T-helper 1 cell (primary cell): ENCODE measurements around the gene PODXL2.
"Not testable (repeated sequence)": the region's sequence is repeated elsewhere in the genome, so short reads cannot be mapped to it uniquely, and the experiment has no call there.

Source experiments
- DNase-seq, 5 donors: peaks; one replicate each; pipeline ENCODE4 v3.0.0-alpha.2; 2012 to 2020

Gene PODXL2

DNA sequence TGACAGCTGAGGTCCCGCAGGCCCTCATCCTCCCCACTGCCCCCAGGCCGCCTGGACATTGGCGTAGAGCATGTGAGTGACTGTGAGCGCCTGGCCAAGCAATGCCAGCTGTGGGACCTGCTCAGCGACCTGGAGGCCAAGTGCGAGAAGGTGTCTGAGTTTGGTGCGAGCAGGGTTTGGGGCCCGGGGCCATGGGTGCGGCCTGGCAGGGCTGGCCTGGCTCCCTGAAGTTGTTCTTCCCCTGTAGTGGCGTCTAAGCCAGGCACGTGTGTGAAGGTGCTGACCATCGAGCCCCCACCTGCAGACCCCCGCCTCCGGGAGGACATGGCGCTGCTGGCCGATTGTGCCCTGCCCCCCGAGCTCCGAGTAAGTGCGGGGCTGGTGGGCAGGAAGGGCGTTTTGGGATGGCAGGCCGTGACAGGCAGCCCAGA, 48.0 kb downstream of the PODXL2 start:
- peak in 1 of 5 donors; percentile 9 for DNase-seq

DNA sequence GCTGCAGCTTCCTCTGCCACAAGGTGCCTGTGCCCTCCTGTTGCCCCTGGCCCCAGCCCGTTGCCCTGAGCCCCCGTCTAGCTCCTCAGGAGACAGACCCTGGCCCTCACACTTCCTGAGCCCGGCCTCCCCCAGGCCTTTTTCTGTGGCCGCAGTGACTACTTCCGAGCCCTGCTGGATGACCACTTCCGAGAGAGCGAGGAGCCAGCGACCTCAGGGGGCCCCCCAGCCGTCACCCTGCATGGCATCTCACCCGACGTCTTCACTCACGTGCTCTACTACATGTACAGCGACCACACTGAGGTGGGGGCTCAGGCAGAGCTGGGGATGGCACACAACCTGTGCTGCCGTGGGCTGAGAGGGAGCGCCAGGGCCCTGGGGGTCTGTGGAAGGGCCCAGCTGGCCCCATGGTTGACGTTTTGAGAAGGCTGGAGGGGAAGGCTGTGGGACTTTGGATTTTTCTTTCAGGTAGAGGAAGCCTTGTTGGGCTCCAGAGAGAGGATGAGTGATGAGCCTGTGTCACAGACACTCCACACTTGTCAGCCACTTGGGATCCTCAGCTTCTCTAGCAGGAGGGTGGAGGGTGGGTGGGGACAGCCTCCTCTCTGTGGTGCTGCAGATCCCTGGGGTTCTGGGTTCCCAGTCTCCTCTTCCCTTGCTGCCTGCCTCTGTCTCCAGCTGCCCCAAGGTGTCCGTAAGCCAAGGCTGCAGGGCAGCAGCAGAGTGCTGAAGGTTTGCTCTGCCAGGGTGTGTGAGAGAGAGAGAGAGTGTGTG, 48.7 kb downstream of the PODXL2 start:
- peak in 1 of 5 donors; percentile 8 for DNase-seq

DNA sequence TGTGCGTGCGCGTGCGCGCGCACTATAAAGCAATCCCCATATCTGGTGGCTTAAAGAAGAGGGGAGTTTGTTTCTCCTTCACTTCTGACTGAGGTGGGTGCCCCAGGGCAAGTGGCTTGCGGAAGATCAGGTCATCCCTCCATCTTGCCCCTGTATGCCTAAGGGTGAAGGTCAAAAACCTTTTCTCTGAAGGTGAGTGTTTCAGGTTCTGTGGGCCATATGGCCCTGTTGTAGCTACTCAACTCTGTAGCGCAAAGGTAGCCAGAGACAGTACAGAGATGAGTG, 49.3 kb downstream of the PODXL2 start:
- no peak for DNase-seq

DNA sequence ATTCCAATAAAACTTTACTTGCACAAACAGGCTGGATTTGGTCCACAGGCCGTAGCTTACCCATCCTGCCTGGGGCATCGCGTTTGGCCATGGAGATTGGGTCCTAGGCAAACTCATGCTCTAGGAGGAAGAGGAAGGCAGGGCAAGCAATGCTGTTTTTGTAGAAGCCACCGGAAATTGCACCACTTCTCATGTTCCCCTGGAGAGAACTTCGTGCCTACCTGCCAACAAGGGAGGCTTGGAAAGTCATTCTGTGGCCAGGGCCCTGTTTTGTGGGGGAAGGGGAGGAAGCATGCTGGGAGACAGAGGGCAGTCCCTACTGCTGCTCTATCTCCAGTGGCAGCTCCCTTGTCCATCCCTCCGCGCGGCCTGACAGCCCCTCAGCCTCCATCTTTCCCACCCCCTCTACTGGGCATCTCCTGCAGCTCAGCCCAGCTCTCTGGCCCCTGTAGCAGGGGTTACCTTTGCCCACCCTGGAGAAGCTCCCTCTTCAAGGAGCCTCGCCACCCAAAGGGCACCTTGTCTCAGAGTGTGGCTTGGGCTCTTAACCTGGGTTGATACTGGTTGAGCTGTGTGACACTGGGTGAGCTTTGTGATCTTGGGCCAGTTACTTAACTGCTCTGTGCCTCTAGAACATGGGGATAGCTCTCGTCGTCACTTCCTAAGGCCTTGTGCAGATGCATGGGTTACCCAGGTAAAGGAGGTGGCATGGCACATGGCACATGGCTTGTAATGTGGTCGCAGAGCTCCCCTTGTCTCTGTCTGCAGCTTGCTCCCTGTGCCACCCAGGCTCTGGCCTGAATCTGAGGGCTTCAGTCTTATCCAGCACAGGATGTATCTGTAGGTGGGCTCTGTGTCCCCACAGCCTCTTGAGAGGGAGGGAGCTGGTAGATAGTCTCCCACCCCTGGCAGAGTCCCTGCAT, 49.9 kb downstream of the PODXL2 start:
- DNase-seq, result no peak

DNA sequence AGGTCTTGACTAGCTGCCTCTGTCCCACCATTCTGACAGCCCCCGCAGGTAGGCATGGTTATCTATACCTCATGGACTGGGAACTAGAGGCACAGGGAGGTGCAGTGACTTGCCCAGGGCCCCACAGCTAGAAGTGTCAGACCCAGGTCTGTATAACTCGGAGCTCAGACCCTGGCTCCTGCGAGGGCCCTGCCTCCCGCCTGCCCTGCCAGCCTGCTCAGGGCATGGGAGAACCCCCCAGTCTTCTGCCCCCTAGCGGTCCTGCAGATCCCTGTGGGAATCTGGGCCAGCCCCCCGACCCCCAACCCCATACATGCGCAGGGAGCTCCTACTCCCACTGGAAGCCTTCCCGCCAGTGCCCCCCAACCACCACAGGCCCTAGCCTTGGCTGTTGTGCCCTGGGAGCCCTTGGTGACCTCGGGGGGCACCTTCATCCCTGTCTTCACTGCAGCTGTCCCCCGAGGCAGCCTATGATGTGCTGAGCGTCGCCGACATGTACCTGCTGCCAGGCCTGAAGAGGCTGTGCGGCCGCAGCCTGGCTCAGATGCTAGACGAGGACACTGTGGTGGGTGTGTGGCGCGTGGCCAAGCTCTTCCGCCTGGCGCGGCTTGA, 50.7 kb downstream of the PODXL2 start:
- peak in 1 of 5 donors; percentile 10 for DNase-seq

DNA sequence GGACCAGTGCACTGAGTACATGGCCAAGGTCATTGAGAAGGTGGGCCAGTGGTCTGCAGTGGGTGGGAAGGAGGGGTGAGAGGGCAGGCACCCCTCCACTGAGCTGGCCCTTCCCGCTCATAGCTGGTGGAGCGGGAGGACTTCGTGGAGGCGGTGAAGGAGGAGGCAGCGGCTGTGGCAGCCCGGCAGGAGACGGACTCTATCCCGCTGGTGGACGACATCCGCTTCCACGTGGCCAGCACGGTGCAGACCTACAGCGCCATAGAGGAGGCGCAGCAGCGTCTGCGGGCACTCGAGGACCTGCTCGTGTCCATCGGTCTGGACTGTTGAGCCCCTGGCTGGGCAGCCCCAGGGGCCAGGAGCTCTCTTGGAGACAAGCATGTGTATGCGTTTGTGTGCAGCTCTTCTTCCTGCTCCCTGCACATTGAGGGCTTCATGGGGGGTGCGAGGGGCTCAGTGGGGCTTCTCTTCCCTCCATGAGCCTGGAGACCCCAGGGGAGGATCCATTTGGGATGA, 51.2 kb downstream of the PODXL2 start:
- no peak for DNase-seq

DNA sequence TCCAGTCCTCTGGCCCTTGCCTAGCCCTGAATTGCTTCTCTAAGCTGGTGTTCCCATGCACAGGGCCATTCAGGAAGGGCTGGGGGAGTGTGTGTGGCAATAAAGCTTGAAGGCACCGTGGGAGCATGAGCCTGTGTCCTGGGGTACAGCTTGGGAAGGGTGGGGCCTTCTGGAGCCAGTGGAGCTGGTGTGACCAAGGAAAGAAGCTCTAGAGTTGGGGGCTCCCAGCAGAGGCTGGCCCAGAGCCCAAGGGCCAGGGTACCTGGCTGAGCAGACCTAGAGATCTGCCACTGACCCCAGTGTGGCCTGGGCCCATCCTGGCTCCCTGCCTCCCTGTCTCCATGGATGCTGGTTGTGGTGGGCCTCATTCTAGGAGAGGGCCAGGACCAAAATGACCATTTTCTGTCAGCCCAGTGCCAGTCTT, 51.8 kb downstream of the PODXL2 start:
- DNase-seq, result no peak

DNA sequence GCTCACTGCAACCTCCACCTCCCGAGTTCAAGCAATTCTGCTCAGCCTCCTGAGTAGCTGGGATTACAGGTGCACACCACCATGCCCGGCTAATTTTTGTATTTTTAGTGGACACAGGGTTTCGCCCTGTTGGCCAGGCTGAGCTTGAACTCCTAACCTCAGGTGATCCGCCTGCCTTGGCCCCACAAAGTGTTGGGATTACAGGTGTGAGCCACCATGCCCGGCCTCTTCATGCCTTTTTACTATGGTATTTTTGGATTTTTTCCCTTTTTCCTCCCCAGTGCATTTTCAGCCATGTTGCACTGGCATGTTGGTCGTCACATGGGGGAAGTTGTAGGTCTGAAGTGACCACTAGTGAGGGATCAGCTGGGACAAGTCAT, 53.2 kb downstream of the PODXL2 start:
- not testable (repeated sequence) for DNase-seq

DNA sequence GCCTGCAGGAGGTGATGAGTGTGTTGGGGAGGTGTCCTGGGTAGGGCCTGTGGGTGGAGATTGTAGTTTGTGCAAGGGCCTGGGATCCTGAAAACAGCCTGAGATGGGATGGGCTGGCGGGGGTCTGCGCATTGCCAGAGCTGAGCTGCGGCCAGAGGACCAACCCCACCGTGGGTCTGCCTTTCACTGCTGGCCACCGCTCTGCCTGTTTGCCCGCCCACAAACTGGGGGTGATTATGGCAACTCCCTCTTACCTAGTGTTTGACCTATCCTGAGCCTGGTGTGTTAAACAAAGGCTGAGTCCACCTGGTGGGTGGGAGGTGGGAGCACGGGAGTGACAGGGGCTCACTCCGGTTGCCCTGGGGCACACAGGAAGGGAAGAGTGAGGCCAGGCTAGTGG, 53.6 kb downstream of the PODXL2 start:
- no peak for DNase-seq

DNA sequence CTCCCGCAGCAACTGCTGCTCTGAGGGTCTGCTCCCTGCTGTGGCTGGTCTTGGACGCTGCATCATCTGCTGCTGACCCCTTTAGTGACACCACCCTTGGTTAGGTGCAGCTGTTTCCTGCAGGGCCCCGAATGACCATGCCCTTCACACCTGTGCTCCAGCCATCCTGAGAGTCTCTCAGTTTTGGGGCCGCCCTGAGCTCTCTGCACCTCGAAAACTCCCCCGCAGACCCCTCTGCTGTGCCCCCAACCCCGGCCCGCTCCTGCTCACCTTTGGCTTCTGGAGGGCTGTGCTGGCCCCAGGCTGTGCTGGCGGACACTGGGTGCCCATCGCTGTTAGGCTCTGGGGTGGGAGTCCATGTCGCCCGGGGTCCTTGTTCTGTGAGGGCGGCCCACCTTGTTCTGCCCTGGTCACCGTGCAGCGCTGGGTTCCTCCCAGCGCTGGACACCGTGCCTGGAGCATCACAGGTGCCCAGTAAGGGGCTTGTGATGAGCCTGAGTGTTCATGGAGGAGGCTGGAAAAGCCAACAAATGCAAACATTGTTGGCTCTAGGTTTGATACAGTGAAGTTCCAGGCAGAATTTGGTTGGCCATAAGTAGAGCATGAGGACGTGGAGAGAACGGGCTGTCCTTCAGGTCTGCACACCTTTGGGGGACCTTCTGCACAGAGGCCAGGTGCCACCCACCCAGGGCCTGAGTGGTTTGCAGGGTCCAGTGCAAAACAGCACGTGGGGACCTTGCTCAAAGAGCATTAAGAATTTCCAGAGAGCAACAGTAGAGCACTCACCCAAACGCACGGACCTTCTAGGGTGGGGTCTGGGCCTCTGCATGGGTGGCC, 56.1 kb downstream of the PODXL2 start:
- peak in 1 of 5 donors; percentile 8 for DNase-seq

DNA sequence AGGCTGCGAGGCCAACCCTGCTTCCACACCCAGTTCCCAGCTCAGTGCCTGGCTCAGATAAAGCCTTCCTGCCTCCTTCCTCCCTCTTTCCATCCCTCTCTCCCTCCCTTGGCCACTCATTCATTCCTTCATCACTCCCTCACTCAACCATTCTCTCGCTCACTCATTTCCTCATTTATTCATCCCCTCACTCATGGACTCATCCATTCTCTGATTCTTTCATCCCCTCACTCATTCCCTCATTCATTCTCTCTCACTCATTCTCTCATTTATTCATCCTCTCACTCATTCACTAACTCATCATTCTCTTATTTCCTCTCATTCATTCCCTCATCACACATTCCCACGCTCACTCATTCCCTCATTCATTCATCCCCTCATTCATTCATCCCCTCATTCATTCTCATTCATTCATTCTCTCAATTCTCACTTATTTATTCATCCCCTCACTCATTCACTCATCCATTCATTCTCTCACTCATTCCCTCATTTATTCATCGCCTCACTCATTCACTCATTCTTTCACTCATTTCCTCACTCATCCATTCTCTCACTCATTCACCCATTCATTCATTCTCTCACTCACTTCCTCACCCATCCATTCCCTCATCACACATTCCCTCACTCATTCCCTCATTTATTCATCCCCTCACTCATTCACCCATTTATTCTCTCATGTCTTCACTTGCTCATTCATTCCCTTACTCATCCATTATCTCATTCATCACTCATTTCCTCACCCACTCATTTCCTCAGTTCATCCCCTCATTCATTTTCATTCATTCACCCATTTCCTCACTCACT, 56.9 kb downstream of the PODXL2 start:
- DNase-seq, result no peak

DNA sequence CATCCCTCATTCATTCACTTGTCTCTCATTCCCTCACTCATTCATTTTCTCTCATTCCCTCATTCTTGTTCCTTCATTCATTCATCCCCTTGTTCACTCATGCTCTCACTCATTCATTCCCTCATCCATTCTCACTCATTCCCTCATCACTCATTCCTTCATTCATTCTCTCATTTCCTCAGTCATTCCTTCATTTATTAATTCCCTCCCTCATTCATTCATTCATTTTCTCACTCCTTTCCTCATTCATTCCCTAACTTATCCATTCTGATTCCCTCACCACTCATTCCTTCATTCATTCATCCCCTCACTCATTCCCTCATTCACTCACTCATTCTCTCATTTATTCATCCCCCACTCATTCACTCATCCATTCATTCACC, 57.5 kb downstream of the PODXL2 start:
- no peak for DNase-seq

DNA sequence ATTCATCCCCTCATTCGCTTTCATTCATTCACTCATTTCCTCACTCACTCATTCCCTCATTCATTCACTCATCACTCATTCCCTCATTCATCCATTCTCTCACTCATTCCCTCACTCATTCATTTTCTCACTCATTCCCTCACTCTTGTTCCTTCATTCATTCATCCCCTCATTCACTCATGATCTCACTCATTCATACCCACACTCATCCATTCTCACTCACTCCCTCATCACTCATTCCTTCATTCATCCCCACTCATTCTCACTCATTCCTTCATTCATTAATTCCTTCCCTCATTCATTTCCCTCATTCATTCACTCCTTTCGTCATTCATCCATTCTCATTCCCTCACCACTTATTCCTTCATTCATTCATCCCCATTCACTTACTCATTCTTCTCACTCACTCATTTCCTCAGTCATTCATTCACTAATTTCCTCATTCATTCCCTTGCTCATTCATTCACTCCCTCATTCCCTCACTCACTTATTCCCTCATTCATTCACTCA, 58.3 kb downstream of the PODXL2 start:
- no peak for DNase-seq

DNA sequence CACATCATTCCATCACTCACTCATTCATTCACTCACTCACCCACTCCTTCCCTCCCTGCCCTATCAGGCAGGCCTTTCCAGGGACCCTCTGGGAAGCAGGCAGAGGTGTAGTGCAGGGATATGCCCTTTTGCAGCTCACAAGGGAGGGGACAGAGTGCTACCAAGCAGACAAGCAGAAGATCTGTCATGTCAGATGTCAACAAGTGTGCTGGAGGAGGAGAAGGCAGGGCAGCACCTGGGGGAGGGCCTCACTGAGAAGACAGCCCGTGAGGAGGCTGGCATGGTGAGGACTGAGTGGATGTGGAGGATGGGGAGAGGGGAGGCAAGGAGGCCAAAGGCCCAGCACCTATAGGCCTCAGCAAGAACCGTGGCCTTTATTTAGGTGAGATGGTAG, 59.0 kb downstream of the PODXL2 start:
- DNase-seq, result no peak

DNA sequence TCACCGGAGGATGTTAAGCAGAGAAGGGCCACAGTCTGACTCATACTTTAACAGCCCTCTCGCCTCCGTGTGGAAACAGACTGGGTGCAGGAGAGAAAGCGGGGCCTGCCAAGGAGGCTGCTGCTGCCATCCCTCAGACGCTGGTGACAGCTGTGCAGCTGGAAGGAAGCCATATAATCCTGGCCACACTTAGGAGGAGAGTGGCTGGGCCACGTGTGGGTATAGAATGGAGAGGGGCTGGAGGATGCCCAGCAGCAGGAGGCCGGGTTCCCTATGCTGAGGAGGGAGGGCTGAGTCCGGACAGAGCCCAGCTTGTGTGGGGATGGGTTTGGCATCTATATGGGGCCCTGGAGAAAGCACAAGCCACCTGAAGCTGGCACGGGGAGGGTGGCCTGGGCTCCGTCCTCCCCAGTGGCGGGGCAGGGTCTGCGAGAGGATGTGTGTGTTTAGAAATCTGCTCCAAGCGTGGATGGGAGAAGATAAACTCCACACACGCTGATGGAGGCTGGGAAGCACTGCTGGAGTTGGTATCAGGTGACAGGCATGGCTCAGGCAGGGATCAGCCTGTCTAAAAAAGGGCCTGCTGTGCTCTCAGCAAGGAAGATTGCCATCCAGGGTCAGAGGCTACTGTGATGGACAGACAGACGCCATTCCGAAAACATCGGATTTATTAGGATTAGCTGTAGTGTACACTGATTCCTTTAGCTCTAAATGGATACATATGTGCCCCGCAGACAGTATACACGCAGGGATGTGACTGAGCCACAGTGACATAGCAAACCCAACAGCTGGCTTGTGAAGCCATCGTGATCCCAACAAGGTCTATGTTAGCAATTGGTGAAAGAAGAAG, 59.7 kb downstream of the PODXL2 start:
- no peak for DNase-seq

DNA sequence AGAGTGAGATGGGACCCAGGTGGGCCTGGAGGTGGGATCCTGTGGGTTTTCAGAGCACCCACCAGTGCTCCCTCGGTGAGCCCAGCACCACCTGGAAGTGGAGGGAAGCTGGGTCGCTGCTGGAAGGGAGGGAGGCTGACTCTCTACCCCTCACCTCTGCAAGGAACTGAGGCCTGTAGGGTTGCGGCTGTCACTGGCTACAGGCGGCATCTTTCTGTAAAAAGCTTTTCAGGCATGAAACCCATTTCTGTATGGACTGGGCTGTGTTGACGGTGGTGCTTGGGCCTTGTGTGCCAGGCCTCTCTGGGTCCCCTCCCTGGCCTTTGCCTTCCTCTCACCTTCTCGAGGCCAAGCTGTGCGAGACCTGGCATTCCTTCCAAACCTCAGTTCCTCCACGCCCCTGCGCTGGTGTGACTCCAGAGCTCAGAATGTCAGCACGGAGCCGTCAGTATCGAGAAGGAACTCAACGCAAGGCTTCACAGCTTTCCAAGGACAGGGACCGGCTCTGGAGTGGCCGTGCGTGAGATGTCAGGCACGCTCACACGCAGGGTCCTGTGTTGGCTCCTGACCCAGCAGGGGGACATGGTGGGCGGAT, 60.4 kb downstream of the PODXL2 start:
- DNase-seq, result no peak

DNA sequence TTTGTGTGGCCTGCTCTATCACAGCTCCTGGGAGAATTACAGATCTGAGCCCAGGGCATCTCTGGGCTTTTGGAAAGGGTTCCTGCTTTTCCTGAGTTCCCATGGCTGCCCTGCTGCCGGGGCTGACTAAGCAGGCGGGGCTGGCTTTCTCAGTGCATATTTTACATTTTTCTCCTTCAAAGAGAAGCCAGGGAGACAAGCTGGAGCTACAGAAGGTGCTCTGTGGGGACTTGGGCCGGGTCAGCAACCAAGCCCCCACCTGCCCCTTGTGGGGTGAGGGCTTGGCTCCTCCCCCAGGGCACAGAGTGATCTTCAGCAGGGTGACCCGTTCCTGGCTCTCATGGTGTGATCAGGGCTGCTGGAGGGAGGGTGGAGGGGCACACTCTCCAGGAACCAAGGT, 61.1 kb downstream of the PODXL2 start:
- DNase-seq, result no peak

DNA sequence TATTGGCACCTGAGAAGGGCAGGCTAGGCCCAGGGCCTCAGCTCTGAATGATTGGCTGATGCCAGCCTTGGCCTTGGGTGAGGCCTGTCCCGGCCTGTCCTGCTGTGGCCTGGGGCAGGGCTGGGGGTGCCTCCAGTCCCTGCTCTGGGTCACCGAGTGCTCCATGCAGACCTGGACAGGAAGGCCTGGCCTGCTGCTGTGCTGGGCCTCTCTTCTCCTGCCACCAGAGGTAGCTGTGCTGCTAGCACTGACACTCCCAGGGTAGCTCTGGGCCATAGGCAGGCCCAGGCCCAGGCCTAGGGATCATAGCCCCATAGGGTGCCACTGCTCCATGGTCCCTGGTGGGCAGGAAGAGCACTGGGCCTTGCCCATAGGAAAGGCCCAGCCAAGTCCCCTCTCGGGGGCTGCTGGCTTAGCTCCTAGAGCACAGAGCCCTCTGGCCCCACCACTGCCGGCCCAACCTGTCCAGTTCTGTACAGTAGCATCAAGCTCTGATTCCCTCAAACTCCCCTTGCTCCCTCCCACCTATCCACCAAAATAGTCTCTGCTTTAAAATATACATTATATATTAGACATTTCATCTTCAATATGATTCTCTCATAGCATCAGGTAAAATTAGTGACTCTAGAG, 62.0 kb downstream of the PODXL2 start:
- no peak for DNase-seq

DNA sequence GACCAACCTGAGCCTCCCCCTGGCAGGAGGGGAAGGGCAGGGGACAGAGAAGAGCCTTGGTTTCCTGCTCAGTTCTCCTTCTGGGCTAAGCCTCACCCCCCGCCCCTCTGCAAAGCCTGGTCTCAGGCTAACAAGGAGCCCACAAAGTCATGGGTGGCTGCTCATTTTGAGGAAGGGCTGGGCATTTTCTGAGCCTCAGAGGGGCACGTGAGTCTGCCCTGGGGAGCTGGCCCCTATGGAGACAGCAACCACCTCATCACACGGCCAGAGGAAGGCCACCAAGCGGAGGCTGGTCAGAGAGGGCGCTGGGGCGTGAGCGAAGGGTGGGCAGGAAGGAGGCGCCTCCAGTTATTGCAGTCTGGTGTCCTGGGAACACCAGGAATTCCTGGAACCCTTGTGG, 62.5 kb downstream of the PODXL2 start:
- no peak for DNase-seq

DNA sequence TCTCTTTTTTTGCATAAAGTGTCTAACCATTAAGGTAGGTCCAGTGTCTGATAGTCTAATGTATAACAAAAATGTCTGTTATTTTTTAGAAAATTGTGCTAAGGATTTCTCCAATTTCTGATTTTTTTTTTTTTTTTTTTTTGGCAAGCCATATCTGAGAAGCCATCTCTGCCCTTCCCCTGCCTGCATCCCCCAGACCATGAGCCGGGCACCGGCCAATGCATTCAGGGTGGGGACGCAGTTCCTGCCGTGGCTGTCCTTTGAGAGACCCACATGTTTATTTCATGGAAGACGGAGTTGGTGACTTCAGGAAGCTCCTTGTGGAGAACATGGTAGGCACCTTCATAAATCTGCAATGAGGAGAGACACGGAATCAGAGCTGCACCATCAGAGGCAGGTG, 63.0 kb downstream of the PODXL2 start:
- DNase-seq, result no peak
